DMS 273 treated with DMSO at 0.1 percent for 48 hours (cell line): ENCODE measurements around the gene LRRFIP1.

Experiments used
- DNase-seq: peaks from one replicate; lab custom pipeline; 2025; lab: John Stamatoyannopoulos, UW

Gene LRRFIP1

GRCh38 chr2:237726401-237726830, 99.0 kb downstream of the LRRFIP1 start:
- peak; percentile 84 for DNase-seq

GRCh38 chr2:237727363-237727762, 100.0 kb downstream of the LRRFIP1 start:
- no peak for DNase-seq

GRCh38 chr2:237729681-237730475, 102.5 kb downstream of the LRRFIP1 start:
- DNase-seq: no peak

- DNase-seq: no peak
Measured at GRCh38 chr2:237731663-237732062, 104.3 kb downstream of the LRRFIP1 start.

GRCh38 chr2:237732070-237732469, 104.7 kb downstream of the LRRFIP1 start:
- no peak for DNase-seq

- DNase-seq: no peak
Measured at GRCh38 chr2:237732790-237733381, 105.5 kb downstream of the LRRFIP1 start.

GRCh38 chr2:237733677-237734300, 106.4 kb downstream of the LRRFIP1 start:
- no peak for DNase-seq

- DNase-seq: no peak
Measured at GRCh38 chr2:237734905-237735623, 107.7 kb downstream of the LRRFIP1 start.

GRCh38 chr2:237735798-237736197, 108.4 kb downstream of the LRRFIP1 start:
- DNase-seq: no peak

- no peak for DNase-seq
Measured at GRCh38 chr2:237736783-237737182, 109.4 kb downstream of the LRRFIP1 start.

GRCh38 chr2:237737196-237737865, 109.9 kb downstream of the LRRFIP1 start:
- no peak for DNase-seq

- DNase-seq: no peak
Measured at GRCh38 chr2:237738255-237738654, 110.9 kb downstream of the LRRFIP1 start.

GRCh38 chr2:237739101-237739500, 111.7 kb downstream of the LRRFIP1 start:
- no peak for DNase-seq

- DNase-seq: no peak
Measured at GRCh38 chr2:237742191-237742590, 114.8 kb downstream of the LRRFIP1 start.

- no peak for DNase-seq
Measured at GRCh38 chr2:237742614-237743013, 115.2 kb downstream of the LRRFIP1 start.

- DNase-seq: no peak
Measured at GRCh38 chr2:237743024-237743423, 115.6 kb downstream of the LRRFIP1 start.

- no peak for DNase-seq
Measured at GRCh38 chr2:237743561-237744269, 116.3 kb downstream of the LRRFIP1 start.

GRCh38 chr2:237744270-237744612, 116.9 kb downstream of the LRRFIP1 start:
- DNase-seq: no peak

- no peak for DNase-seq
Measured at GRCh38 chr2:237744613-237745249, 117.3 kb downstream of the LRRFIP1 start.

GRCh38 chr2:237745250-237745613, 117.8 kb downstream of the LRRFIP1 start:
- DNase-seq: no peak
